ENCODE measurements around the gene ANKRD49.

The ANKRD49 gene

DNA sequence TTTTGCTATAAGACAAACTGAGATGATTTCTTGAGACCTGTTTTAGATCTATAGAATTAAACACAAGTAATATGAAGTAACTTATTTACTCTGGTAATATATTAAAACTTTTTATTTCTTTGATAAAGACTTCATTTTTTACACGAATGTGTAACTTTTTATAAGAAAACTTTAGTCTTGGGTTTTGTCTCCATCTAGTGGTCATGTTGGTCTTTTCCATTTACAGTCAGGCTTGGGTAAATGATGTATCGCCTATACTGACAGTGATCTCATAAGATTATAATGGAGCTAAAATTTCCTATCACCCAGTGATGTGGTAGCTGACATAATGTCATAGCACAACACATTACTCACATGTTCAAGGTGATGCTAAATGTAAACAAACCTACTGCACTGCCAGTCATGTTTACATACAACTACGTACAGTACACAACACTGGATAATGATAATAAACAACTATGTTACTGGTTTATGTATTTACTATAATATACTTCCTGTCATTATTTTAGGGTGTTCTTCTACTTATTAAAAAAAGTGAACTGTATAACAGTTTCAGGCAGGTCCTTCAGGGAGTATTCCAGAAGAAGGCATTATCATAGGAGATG lies 11.0 kb downstream of the ANKRD49 start:
- in situ Hi-C loops (cut with MboI; ENCODE audit: low sequenced_read_pairs) = loop anchor here (10.0 kb wide), 2 partner anchors 180 to 320 kb away; no protein-coding TSS in a partner anchor

DNA sequence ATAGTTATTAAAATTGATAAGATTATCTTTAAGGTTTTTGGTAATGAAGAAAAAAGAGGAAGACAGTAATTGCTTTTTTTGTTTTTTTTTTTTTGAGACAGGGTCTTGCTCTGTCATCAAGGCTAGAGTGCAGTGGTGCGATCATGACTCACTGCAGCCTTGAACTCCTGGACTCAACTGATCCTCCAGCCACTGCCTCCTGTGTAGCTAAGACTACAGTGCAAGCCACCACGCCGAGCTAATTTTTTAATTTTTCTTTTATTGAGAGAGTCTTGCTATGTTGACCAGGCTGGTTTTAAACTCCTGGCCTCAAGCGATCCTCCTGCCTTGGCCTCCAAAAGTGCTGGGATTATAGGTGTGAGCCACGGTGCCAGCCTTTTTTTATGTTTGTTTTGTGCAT lies 12.7 kb downstream of the ANKRD49 start:
- in situ Hi-C loops (cut with MboI; ENCODE audit: low sequenced_read_pairs) = loop anchor here (10.0 kb wide), 2 partner anchors 182 to 322 kb away; no protein-coding TSS in a partner anchor

DNA sequence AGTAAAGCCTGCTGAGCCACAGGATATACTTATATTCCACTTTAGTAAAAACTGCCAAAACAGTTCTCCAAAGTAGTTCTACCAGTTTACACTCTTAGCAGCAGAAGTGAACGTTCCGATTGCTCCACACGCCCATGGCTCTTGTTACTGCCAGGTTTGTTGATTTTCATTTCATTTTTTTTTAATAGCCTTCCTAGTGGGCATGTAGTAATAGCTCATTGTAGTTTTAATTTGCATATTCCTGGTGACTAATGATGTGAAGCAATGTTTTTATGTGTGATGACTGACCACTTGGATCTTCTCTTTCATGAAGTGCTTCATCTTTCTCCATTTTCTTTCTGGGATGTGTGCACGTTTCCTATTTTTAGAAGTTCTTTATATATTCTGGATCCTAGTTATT lies 13.7 kb downstream of the ANKRD49 start:
- in situ Hi-C loops (cut with MboI; ENCODE audit: low sequenced_read_pairs) = loop anchor here (10.0 kb wide), 2 partner anchors 183 to 323 kb away; no protein-coding TSS in a partner anchor

DNA sequence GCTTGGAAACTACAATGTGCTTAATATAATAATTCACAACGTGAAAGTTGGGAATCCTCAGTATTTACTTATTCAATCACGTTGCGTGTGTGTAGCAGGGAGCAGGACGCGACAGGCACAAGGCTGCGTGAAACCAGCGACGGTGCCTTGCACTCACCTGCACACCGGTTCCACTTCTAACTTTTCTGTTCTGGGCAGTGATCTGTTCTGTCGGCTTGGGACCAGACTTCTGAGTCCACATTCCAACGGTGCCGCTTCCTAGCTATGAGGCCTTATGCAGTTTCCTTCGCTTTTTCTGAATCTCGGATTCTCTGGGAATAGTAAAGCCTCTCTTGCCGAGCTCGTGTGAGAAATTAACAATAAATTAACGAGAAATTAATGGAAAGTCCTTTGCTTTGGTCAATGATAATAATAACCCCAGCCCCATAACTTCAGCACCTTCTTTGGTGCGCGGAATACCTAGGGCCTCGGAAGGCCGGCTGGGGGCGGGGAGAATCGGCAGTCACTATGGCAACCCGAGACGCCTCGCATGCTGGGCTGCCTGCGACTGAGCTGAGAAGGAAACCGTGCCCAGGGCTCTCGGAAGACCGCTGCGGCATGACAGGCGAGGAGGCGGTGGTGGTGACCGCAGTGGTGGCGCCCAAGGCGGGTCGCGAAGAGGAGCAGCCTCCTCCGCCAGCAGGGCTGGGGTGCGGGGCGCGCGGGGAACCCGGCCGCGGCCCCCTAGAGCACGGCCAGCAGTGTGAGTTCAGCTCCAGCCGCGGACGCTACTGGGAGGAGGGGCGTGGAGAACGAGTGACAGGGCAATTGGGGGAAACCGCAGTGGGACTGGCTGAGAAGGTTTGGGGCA lies 18.4 kb downstream of the ANKRD49 start, which contains the start of gene C11orf97:
C11orf97 (plus strand) TSS at position 530 of the 850 bp plus-strand sequence; CDS start at position 598, 68 bp downstream.
- in situ Hi-C loops (cut with MboI; ENCODE audit: low sequenced_read_pairs) = loop anchor here (10.0 kb wide), 1 partner anchor 363 kb away; no protein-coding TSS in a partner anchor

DNA sequence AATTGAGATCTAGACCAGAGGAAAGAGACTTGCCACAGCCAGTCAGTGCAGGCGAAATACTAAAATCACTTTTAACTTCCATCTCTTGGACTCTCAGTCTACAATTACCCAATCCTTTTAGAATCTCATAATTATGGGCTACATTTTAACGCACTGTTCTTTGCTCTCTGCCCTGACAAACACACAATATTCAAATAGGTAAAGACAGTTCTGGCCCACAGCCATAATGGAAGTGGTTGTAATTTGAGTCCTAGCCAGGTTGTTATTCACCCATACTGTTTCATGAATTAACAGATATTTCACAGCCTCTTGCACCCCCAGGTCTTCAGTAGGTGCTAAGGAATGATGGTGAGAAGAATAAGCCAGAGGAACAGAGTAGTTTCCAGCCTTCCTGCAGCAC lies 19.3 kb downstream of the ANKRD49 start:
- in situ Hi-C loops (cut with MboI; ENCODE audit: low sequenced_read_pairs) = loop anchor here (10.0 kb wide), 1 partner anchor 362 kb away; no protein-coding TSS in a partner anchor

DNA sequence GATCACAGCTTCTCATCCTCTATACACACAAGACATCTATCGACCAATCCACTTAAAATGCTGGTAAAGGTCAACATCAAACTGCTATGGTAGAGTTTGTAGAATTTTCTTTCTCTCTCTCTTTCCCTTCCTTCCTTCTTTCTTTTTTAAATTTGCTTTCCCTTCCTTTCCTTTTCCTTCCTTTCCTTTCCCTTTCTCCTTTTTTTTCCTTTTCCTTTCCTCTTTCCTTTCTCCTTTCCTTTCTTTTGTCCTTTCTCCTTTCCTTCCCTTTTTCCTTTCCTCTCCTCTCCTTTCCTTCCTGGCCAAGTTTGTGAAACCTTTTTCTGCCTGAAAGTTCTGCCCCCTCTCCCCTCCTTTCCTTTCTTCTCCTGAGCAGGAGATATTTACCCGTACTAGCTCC lies 21.6 kb downstream of the ANKRD49 start:
- in situ Hi-C loops (cut with MboI; ENCODE audit: low sequenced_read_pairs) = loop anchor here (10.0 kb wide), 1 partner anchor 359 kb away; no protein-coding TSS in a partner anchor

DNA sequence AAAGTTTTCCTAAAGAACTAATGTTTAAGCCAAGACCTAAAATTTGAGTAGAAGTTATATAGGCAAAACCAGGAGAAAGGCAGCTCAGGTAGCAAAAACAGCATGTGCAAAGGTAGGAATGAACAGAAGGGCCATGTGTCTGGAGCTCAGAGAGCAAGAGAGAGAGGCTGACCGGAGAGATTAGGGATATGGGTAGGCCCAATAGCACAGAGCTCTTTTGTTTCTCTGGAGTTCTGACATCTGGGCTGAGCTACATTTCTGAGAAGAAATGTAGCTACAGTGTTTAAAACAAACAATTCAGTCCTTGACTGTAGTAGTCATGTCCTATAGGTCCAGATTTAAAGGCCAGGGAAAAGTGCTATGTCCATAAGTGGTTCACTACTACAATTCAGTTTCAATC lies 22.9 kb downstream of the ANKRD49 start:
- in situ Hi-C loops (cut with MboI; ENCODE audit: low sequenced_read_pairs) = loop anchor here (10.0 kb wide), 1 partner anchor 358 kb away; no protein-coding TSS in a partner anchor

DNA sequence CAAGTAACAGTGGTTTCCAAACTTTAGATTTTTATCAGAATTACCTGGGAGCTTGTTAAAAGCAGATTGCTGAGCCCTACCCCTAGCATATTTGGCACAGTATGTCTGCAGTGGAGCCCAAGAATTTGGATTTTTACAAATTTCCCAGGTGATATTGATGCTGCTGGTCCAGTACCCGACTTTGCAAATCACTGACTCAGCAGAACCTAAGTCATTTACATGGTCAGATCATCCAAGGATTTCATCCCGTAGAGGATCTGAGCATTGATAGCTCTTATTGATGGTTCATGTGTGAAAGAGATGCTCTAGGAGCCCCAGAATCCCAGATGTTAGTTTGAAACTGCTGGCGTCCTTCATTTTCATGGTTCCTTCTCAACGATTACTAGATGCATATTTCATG lies 24.5 kb downstream of the ANKRD49 start:
- in situ Hi-C loops (cut with MboI; ENCODE audit: low sequenced_read_pairs) = loop anchor here (10.0 kb wide), 1 partner anchor 357 kb away; no protein-coding TSS in a partner anchor

DNA sequence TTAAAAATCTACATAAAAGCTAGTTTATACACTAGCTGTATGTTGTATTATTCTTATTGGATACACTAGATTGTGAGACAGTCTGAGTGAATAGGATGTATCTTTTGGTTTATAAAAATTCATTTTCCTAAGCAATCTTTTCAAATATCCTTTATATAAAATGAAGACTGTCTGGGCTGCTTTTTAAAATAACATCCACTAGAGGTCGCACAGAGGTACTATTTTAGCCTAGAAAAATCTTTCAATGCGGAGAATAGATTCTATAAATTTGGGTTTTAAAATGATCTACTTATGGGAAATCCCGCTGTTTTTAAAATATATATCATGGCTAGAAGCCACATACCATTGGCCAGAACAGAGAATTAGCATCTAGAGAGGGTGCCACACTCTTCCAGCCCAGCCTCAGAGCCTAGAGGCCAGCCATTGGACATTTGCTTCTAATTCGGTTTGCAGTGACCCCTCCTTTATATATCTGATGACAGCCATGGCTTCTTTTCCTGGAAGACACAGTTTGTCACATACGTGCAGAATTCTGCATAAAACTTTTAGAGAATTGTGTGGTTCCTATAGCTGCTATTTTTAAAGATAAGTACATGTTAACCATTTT lies 25.8 kb downstream of the ANKRD49 start:
- in situ Hi-C loops (cut with MboI; ENCODE audit: low sequenced_read_pairs) = loop anchor here (10.0 kb wide), 1 partner anchor 355 kb away; no protein-coding TSS in a partner anchor

DNA sequence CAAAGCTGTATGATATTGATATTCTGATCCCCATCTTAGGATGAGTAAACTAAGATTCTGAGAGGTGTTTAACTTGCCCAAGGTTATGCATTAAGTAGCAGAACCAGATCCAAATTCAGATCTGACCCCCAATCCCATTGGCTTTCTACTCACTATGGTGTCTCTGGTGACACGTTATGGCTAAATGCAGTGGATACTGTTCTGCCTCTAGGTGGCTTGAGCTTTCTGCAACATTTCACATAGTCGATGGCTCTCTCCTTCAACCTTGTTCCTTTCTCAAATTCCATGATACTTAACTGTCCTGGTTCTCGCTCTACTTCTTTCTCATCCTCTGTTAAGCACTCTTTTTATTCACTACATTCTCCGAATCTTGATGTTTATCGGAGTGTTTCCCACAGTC lies 27.9 kb downstream of the ANKRD49 start:
- in situ Hi-C loops (cut with MboI; ENCODE audit: low sequenced_read_pairs) = no loop called here

DNA sequence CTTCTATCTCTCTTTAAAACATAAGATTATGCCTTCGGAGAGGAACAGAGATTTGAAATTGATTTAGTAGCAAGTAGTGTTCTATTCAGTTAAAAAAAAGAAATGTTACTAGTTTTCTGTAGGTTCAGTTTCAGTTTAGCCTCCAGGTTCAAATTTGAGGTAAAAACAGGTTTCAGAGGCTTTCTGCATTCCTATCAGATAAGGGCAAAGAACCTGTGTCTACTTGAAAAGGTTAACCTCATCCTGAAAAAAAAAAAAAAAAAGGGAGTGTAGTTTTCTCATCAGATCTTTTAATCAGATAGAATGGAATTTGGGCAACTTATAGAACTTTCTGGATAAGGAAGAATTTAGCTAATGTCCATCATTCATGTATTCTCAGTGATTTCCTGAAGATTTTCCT lies 30.6 kb downstream of the ANKRD49 start:
- in situ Hi-C loops (cut with MboI; ENCODE audit: low sequenced_read_pairs) = no loop called here

DNA sequence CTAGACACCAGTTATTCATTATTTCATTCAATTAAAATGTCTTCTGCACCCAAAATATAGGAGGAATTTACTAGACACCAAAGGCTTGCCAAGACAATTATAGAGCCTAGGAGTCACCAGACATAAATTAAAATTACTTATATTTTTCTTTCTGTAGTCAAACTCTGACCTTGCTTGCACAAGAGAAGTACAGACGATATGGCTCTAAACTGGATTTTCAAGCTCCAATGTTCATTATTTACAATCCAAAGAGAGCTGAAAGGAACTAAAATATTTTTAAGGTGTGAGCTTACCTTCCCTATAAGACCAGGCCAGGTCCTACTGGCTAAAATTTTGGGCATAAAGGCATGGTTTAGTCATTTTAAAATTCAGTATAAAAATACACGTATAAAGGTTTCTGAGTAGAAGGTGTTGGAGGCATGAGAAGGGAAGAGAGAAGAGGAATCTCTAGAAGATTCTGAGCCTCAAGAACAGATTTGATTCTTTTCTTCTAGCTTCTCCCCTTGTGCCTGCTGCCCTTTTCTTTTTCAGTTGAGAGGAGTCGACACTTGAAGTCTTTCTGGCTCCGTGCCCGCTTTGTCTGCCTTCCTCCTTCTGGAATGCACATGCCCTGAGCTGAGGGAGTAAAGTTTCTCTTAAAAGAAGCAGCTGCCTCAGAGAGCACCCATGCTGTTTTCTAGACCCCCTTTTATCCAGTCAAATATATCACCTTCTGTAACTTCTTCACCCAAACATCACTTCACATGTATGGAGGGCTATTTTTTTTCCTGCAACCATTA lies 32.0 kb downstream of the ANKRD49 start:
- in situ Hi-C loops (cut with MboI; ENCODE audit: low sequenced_read_pairs) = no loop called here

DNA sequence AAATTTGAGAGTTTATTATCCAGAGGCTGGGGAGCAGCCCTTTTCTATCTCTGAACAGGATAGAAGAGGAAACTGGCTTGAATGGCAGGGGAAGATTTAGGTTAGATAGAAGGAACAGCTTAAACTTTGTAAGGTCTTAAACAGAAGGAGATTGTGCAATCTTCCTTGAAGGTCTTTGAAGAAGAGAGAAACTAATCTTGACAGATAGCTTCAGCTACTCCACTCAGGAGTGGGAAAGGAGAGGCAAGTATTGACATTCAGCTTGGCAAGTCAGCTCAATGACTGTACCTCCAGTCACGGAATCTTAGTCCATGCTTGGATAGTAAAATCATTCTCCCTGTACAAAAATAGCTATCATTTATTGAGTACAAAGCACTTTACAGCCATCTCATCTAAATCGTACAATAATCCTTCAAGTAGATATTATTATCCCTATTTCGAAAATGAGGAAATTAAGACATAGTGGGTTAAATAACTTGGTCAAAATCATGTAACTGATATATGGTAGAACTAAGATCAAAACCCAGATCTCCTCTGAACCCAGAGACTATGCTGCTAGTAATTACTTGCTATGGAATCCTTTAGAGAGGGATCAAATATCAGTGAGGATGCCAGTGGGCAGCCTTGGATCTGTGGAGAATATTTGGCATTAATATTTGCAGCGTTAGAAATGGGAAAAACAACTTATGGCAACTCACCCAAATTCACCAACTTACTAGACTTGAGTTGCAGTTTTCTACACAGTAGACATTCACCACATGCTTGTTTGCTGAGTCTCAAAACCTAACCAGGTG lies 33.1 kb downstream of the ANKRD49 start:
- in situ Hi-C loops (cut with MboI; ENCODE audit: low sequenced_read_pairs) = no loop called here

DNA sequence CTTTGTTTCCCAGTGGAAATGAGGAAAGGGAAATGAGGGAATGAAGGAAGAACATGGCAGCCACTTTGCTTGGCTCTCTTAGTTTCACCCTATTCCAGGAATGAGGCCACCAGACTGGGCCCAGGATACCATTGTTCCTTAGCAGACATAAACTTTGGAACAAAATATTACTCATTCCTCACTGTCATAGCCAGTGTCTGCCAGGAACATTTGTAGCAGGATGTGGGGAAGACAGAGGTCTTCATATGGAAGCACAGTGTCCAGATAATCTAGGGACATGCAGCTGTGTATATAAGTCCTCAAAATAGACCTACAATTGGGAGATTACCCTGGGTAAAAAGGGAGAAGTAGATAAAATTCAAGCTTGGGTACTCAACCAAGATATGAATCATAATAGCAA lies 34.8 kb downstream of the ANKRD49 start:
- in situ Hi-C loops (cut with MboI; ENCODE audit: low sequenced_read_pairs) = no loop called here

DNA sequence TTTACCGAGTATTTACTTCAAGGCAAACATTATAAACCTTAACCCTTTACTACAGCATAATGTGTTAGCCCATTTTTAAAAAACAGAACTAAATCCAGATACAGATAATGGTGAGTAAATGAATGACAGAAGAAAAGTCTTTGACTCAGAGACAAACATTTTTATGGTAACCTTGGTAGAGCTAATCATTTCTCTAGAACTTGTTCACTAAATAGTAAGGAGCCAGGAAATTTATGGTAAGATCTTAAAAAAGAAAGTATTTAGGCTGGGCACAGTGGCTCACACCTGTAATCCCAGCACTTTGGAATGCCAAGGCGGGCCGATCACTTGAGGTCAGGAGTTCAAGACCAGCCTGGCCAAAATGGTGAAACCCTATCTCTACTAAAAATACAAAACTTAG lies 38.4 kb downstream of the ANKRD49 start:
- in situ Hi-C loops (cut with MboI; ENCODE audit: low sequenced_read_pairs) = no loop called here

DNA sequence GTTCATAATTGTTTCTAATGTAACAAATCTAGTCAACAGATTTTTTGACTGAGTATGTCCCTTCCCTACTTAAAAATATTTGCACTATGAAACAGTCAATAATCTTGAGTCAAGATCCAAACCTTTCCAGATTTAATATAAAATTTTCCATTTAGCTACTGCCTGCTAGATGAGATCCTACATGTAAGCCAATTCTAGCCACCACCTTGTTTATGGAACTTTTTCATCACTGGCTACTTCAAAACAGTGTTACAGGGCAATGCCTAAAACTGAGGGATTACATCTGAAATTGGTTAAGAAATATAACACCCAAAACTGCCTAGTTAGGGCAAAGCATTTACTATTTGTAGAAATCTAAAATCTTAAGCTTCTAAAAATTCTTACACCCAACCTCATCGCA lies 39.4 kb downstream of the ANKRD49 start:
- in situ Hi-C loops (cut with MboI; ENCODE audit: low sequenced_read_pairs) = no loop called here

DNA sequence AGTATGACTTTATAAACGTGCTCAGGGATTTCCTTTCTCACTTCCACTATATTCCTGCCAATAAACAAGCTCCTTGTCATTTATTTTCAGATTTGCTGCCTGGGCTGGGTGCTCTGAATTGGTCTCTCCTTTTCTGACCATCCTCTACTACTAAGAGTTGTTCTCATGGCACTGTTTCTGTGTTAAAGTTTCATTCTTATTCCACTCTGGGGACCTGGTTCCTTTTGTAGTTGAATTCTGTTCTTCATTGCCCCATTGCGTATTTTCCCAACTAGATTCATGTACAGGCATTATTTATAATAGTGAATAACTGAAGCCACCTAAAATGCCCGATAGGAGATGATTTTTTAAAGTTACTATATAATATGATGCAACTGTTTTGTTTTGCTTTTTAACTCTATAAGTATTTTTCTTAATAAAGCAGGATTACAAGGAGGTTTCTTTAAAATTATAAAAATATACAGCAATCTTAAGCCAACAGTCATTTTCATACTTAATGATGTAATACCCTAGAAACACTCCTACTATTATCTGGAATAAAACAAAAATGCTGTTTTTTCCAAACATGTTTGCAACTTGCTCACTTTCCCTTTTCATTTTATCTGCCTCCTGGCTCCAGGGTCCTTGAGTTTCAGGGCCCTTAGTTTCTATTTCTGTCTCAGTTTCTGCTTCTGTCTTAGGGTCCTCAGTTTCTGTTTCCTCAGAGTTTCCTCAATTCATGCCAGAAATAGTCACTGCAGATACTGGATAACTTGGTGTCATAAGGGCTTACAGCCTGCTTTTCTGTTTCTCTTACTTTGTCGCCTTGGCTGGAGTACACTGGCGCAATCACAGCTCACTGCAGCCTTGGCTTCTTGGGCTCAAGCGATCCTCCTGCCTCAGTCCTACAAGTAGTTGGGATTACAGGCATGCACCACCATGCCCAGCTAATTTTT lies 40.2 kb downstream of the ANKRD49 start:
- in situ Hi-C loops (cut with MboI; ENCODE audit: low sequenced_read_pairs) = no loop called here

DNA sequence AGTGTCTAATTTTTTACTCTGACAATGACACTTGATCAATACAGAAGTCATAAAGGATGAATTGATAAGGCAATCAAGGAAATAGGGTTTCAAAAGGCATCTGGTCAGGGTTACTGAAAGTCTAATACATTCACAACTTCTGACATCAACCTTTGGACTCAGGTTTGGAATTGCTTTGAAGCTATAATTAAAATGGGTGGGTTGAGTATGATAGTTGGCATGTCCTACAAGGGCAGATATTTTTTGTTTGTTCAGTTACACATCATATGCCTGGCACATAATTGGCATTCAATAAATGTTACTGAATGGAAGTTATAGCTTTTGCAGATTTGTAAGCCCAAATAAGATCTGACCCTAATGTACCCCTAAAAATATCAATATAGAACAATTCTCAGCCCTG lies 42.6 kb downstream of the ANKRD49 start:
- in situ Hi-C loops (cut with MboI; ENCODE audit: low sequenced_read_pairs) = no loop called here
